SU-DHL-6 (cell line): ENCODE results near the gene MESD.

ENCODE experiments used
- H2AFZ ChIP-seq: fragments of 200-600 bp; sonication (generic); 2 replicates; pipeline ENCODE4 v1.6.1; 2014; ENCODE audit warnings: low read depth, mild to moderate bottlenecking, moderate library complexity, mixed read lengths, antibody characterized with exemption, low read length; ENCODE audit not compliant: severe bottlenecking
- H3F3A ChIP-seq: fragments of 200-600 bp; shearing (Covaris generic); 2 replicates; pipeline ENCODE4 v1.6.0; 2016; ENCODE audit warnings: antibody characterized with exemption, mild to moderate bottlenecking; ENCODE audit not compliant: insufficient read depth
- H3K27ac ChIP-seq: fragments of 200-600 bp; sonication (generic); 2 replicates; pipeline ENCODE4 v1.5.1; 2016; ENCODE audit warnings: low read depth, mild to moderate bottlenecking, low read length, moderate library complexity, mixed read lengths
- H3K27me3 ChIP-seq: fragments of 200-600 bp; sonication (generic), shearing (Covaris generic); 2 replicates; pipeline ENCODE4 v1.6.0; 2014; ENCODE audit warnings: mild to moderate bottlenecking, low read length
- H3K36me3 ChIP-seq: fragments of 200-600 bp; sonication (generic); 2 replicates; pipeline ENCODE4 v1.6.1; 2014; ENCODE audit warnings: mild to moderate bottlenecking, low read length, mixed read lengths
- H3K4me2 ChIP-seq: fragments of 300-600, 200-600 bp; shearing (Covaris generic), sonication (generic); 2 replicates; pipeline ENCODE4 v1.6.0; 2014; ENCODE audit warnings: low read length, low read depth, mild to moderate bottlenecking; ENCODE audit not compliant: poor library complexity, severe bottlenecking
- H3K4me3 ChIP-seq: fragments of 200-600 bp; sonication (generic); 2 replicates; pipeline ENCODE4 v1.5.1; 2014; ENCODE audit warnings: antibody characterized with exemption, low read length, mild to moderate bottlenecking, mixed read lengths; ENCODE audit not compliant: insufficient read depth, poor library complexity, severe bottlenecking
- H3K79me2 ChIP-seq: fragments of 200-600 bp; sonication (generic); 2 replicates; pipeline ENCODE4 v1.6.1; 2014; ENCODE audit warnings: mild to moderate bottlenecking, low read length, moderate library complexity; ENCODE audit not compliant: insufficient read depth
- H3K9ac ChIP-seq: fragments of 200-600 bp; sonication (generic); 2 replicates; pipeline ENCODE4 v1.7.0; 2014; ENCODE audit warnings: mild to moderate bottlenecking, low read length
- H3K9me2 ChIP-seq: fragments of 200-600 bp; sonication (generic); replicated peaks from 2 replicates; pipeline ENCODE4 v1.6.1; 2014; ENCODE audit warnings: low read length; ENCODE audit not compliant: insufficient read depth
- H3K9me3 ChIP-seq: fragments of 200-600 bp; sonication (generic); 2 replicates; pipeline ENCODE4 v1.6.1; 2014; ENCODE audit warnings: low read length, mixed read lengths; ENCODE audit not compliant: insufficient read depth
- H4K20me1 ChIP-seq: fragments of 200-600 bp; sonication (generic); 2 replicates; pipeline ENCODE4 v1.6.1; 2014; ENCODE audit warnings: low read depth, mild to moderate bottlenecking, antibody characterized with exemption, low read length, moderate library complexity, mixed read lengths
- CTCF ChIP-seq: fragments of 200-600 bp; sonication (generic); IDR thresholded peaks from one replicate; pipeline ENCODE4 v1.5.1; 2017; ENCODE audit warnings: antibody characterized with exemption, mild to moderate bottlenecking, low read length, moderate library complexity; ENCODE audit not compliant: insufficient read depth, poor library complexity, severe bottlenecking
- EZH2phosphoT487 ChIP-seq: fragments of 200-600 bp; sonication (generic), shearing (Covaris generic); conservative IDR thresholded peaks from 2 replicates; pipeline ENCODE4 v1.6.1; 2018; ENCODE audit warnings: mild to moderate bottlenecking, antibody characterized with exemption, low read length, moderate library complexity, mixed read lengths

Gene MESD

GRCh38 chr15:80898040-80898439 is 91.6 kb downstream of the MESD start:
- H3F3A ChIP-seq: no peaks in the 10 kb centered on the region
- H3K9me3 ChIP-seq: peaks cover 6% of the 10 kb centered on the region; the same call in 1 of the 2 replicates
- H3K4me3 ChIP-seq: no peak overlapping the region
- no peak overlapping the region for H2AFZ ChIP-seq
- H3K27ac ChIP-seq: no peak overlapping the region
- H3K9ac ChIP-seq: no peak overlapping the region
- no peaks in the 10 kb centered on the region for H3K27me3 ChIP-seq
- H3K36me3 ChIP-seq: no peaks in the 10 kb centered on the region
- no peaks in the 10 kb centered on the region for H3K9me2 ChIP-seq
- TF ChIP-seq CTCF (no peak), EZH2phosphoT487 (no peak)
- H3K4me2 ChIP-seq: no peak overlapping the region
- no peaks in the 10 kb centered on the region for H3K79me2 ChIP-seq
- H4K20me1 ChIP-seq: no peaks in the 10 kb centered on the region
